ENCODE results near the gene ZFYVE9.

GRCh38 chr1:52341655-52342260 is 199.9 kb downstream of the ZFYVE9 start:
- TF ChIP-seq POLR2A (IDR thresholded peaks at IDR 0.05; ENCODE audit: low read length): no peak
- TF ChIP-seq GATA1 (IDR thresholded peaks at IDR 0.05; ENCODE audit: low read depth, low read length): no peak

Measured in erythroblast (primary cell).